GM18511 (cell line): ENCODE results near the gene SLC38A4.
"Not testable (repeated sequence)": the region's sequence is repeated elsewhere in the genome, so short reads cannot be mapped to it uniquely, and the experiment has no call there.

Experiments used
- ATAC-seq: cut with Tn5 transposase; IDR thresholded peaks from one replicate; pipeline ENCODE4 v1.9.1; 2021; ENCODE audit warnings: mild to moderate bottlenecking, moderate library complexity; ENCODE audit not compliant: unreplicated experiment

SLC38A4 gene

GRCh38 chr12:46825591-46826414 is at the start of gene SLC38A4:
SLC38A4 (minus strand) TSS chr12:46825997; CDS start chr12:46793071, 32,926 bp downstream.
- no peak for ATAC-seq

GRCh38 chr12:46875095-46875494 is 49.3 kb upstream of the SLC38A4 start:
- ATAC-seq: no peak

GRCh38 chr12:46874642-46875041 is 48.8 kb upstream of the SLC38A4 start:
- ATAC-seq: no peak

GRCh38 chr12:46872135-46872534 is 46.3 kb upstream of the SLC38A4 start:
- ATAC-seq: no peak

GRCh38 chr12:46865311-46865710 is 39.5 kb upstream of the SLC38A4 start:
- ATAC-seq: no peak

- no peak for ATAC-seq
Observed at GRCh38 chr12:46858368-46858767, 32.6 kb upstream of the SLC38A4 start.

- no peak for ATAC-seq
Observed at GRCh38 chr12:46857486-46857885, 31.7 kb upstream of the SLC38A4 start.

GRCh38 chr12:46855760-46856159 is 30.0 kb upstream of the SLC38A4 start:
- ATAC-seq: no peak

GRCh38 chr12:46854188-46854587 is 28.4 kb upstream of the SLC38A4 start:
- ATAC-seq: not testable (repeated sequence)

GRCh38 chr12:46848792-46849191 is 23.0 kb upstream of the SLC38A4 start:
- ATAC-seq: not testable (repeated sequence)

- ATAC-seq: no peak
Observed at GRCh38 chr12:46847001-46847400, 21.2 kb upstream of the SLC38A4 start.

- no peak for ATAC-seq
Observed at GRCh38 chr12:46843811-46844210, 18.0 kb upstream of the SLC38A4 start.

GRCh38 chr12:46841891-46842290 is 16.1 kb upstream of the SLC38A4 start:
- ATAC-seq: no peak

GRCh38 chr12:46839964-46840363 is 14.2 kb upstream of the SLC38A4 start:
- ATAC-seq: no peak

GRCh38 chr12:46839232-46839631 is 13.4 kb upstream of the SLC38A4 start:
- no peak for ATAC-seq

- no peak for ATAC-seq
Observed at GRCh38 chr12:46835785-46836184, 10.0 kb upstream of the SLC38A4 start.

GRCh38 chr12:46832130-46832704 is 6.4 kb upstream of the SLC38A4 start:
- ATAC-seq: no peak

GRCh38 chr12:46831335-46832129 is 5.7 kb upstream of the SLC38A4 start:
- no peak for ATAC-seq

- no peak for ATAC-seq
Observed at GRCh38 chr12:46830731-46831334, 5.0 kb upstream of the SLC38A4 start.

- no peak for ATAC-seq
Observed at GRCh38 chr12:46824709-46825108, 1.1 kb downstream of the SLC38A4 start.

- no peak for ATAC-seq
Observed at GRCh38 chr12:46818642-46819041, 7.2 kb downstream of the SLC38A4 start.
